ENCODE results near the gene SBF1.

The SBF1 gene

GRCh38 chr22:50482107-50483074 lies 7.6 kb upstream of the SBF1 start:
- no peaks in the 10 kb centered on the region for H3K9me2 ChIP-seq (ENCODE audit: low read depth, low read length)
- peak overlapping the region; percentile 64 for H3K4me2 ChIP-seq (ENCODE audit: low read length)
- no peaks in the 10 kb centered on the region for H3K79me2 ChIP-seq (ENCODE audit: insufficient read depth, low read length)
- H3K9me3 ChIP-seq (ENCODE audit: low read length): no peaks in the 10 kb centered on the region
- no peaks in the 10 kb centered on the region for H3K36me3 ChIP-seq (ENCODE audit: insufficient read depth, low read length)
- no peaks in the 10 kb centered on the region for H3F3A ChIP-seq (ENCODE audit: insufficient read depth, low read length)
- H3K27ac ChIP-seq (ENCODE audit: low read depth, low read length, poor library complexity, severe bottlenecking): no peak overlapping the region
- H4K20me1 ChIP-seq (ENCODE audit: insufficient read depth, low read length): no peaks in the 10 kb centered on the region
- peaks cover 27% of the 10 kb centered on the region for H3K4me1 ChIP-seq (ENCODE audit: insufficient read depth, low read length, severe bottlenecking)
- H3K27me3 ChIP-seq (ENCODE audit: insufficient read depth, low read length): peaks cover 4% of the 10 kb centered on the region; the same call in 1 of the 2 replicates
- H2AFZ ChIP-seq (ENCODE audit: low read length): no peak overlapping the region
- H3K9ac ChIP-seq (ENCODE audit: low read length): peak overlapping the region; percentile 32
- TF ChIP-seq CTCF (IDR thresholded peaks at IDR 0.05; ENCODE audit: low read length): no peak
- no peak for TF ChIP-seq EZH2 (IDR thresholded peaks at IDR 0.05; ENCODE audit: borderline replicate concordance, low read length)
- peak overlapping the region; percentile 50 for H3K4me3 ChIP-seq (ENCODE audit: low read depth, low read length, poor library complexity, severe bottlenecking)

- no peak within 1 kb of the TSS for H3K27ac ChIP-seq (ENCODE audit: low read depth, low read length, poor library complexity, severe bottlenecking)
- peaks cover 19% of the 10 kb centered on the region for H3K4me1 ChIP-seq (ENCODE audit: insufficient read depth, low read length, severe bottlenecking)
- TF ChIP-seq CTCF (IDR thresholded peaks at IDR 0.05; ENCODE audit: low read length) (no peak), EZH2 (IDR thresholded peaks at IDR 0.05; ENCODE audit: borderline replicate concordance, low read length) (no peak)
- no peaks in the 10 kb centered on the region for H3F3A ChIP-seq (ENCODE audit: insufficient read depth, low read length)
- H3K27me3 ChIP-seq (ENCODE audit: insufficient read depth, low read length): peaks cover 4% of the 10 kb centered on the region; the same call in 1 of the 2 replicates
- H3K9me2 ChIP-seq (ENCODE audit: low read depth, low read length): no peaks in the 10 kb centered on the region
- no peaks in the 10 kb centered on the region for H3K9me3 ChIP-seq (ENCODE audit: low read length)
- no peaks in the 10 kb centered on the region for H3K36me3 ChIP-seq (ENCODE audit: insufficient read depth, low read length)
- no peaks in the 10 kb centered on the region for H3K79me2 ChIP-seq (ENCODE audit: insufficient read depth, low read length)
- no peaks in the 10 kb centered on the region for H4K20me1 ChIP-seq (ENCODE audit: insufficient read depth, low read length)
- H3K9ac ChIP-seq (ENCODE audit: low read length): peak within 1 kb of the TSS; percentile 32
- H2AFZ ChIP-seq (ENCODE audit: low read length): no peak within 1 kb of the TSS
- H3K4me2 ChIP-seq (ENCODE audit: low read length): peak within 1 kb of the TSS; percentile 64
- peak within 1 kb of the TSS; percentile 50 for H3K4me3 ChIP-seq (ENCODE audit: low read depth, low read length, poor library complexity, severe bottlenecking)
Measured at GRCh38 chr22:50481440-50482106, 6.7 kb upstream of the SBF1 start, which contains the start of gene ADM2. ADM2 (plus strand) TSS chr22:50481543; CDS start chr22:50481848, 305 bp downstream.

GRCh38 chr22:50481045-50481439 lies 6.2 kb upstream of the SBF1 start:
- Histone ChIP-seq H3K9me2 (ENCODE audit: low read depth, low read length) (no peaks in the 10 kb centered on the region), H3F3A (ENCODE audit: insufficient read depth, low read length) (no peaks in the 10 kb centered on the region), H3K9ac (ENCODE audit: low read length) (no peak overlapping the region), H3K4me2 (ENCODE audit: low read length) (peak overlapping the region; percentile 64), H3K27ac (ENCODE audit: low read depth, low read length, poor library complexity, severe bottlenecking) (no peak overlapping the region), H3K36me3 (ENCODE audit: insufficient read depth, low read length) (no peaks in the 10 kb centered on the region), H3K4me1 (ENCODE audit: insufficient read depth, low read length, severe bottlenecking) (peaks cover 18% of the 10 kb centered on the region), H2AFZ (ENCODE audit: low read length) (no peak overlapping the region), H3K4me3 (ENCODE audit: low read depth, low read length, poor library complexity, severe bottlenecking) (peak overlapping the region; percentile 50), H3K79me2 (ENCODE audit: insufficient read depth, low read length) (no peaks in the 10 kb centered on the region), H3K9me3 (ENCODE audit: low read length) (no peaks in the 10 kb centered on the region), H3K27me3 (ENCODE audit: insufficient read depth, low read length) (peaks cover 4% of the 10 kb centered on the region; the same call in 1 of the 2 replicates), H4K20me1 (ENCODE audit: insufficient read depth, low read length) (no peaks in the 10 kb centered on the region)
- TF ChIP-seq CTCF (IDR thresholded peaks at IDR 0.05; ENCODE audit: low read length): no peak
- TF ChIP-seq EZH2 (IDR thresholded peaks at IDR 0.05; ENCODE audit: borderline replicate concordance, low read length): no peak
